ENCODE results near the gene IFRD2. TPM values are rescaled to one million over a fixed set of nuclear protein-coding genes. Genes with fewer than 3 reads are reported as not detected.

The IFRD2 gene
- total RNA-seq, 1 experiment from 2014 or later: 111 TPM

DNA sequence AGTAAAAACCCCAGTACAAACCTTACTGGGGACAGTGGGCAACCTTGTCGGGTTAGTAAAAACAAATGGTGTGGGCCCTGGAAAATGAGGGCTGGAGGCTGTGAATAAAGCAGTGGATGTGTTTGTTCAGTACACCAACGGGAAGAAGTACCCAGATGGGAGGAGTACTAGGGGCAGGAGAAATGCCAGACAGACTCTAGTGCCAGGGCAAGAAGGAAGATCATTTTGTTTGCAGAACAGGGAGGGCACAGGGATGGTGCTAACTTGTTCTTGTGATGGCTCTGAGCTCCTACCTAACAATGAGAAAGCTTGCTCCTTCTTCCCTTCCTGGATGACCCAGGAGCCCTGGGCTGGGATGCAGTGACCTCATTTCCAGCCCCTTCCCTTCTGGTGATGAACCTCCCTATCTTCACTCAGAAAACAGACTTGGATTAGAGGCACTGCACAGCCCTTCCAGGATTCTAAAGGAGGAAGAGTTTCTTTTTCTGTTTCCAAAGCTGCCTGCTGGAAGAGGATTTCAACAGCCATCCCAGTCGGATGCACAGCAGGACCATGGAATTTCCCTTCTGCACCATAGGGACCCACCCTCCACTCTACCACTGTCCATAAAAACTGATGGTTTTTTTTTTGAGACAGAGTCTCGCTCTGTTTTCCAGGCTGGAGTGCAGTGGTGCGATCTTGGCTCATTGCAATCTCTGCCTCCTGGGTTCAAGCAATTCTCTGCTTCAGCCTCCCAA lies 42.3 kb upstream of the IFRD2 start:
- DNase-seq (ENCODE audit: low read depth, low spot score): no peak
- in situ Hi-C loops (cut with HindIII; ENCODE audit: low pct_unique_long_range_greater_than_20kb, low sequenced_read_pairs): no loop called here

DNA sequence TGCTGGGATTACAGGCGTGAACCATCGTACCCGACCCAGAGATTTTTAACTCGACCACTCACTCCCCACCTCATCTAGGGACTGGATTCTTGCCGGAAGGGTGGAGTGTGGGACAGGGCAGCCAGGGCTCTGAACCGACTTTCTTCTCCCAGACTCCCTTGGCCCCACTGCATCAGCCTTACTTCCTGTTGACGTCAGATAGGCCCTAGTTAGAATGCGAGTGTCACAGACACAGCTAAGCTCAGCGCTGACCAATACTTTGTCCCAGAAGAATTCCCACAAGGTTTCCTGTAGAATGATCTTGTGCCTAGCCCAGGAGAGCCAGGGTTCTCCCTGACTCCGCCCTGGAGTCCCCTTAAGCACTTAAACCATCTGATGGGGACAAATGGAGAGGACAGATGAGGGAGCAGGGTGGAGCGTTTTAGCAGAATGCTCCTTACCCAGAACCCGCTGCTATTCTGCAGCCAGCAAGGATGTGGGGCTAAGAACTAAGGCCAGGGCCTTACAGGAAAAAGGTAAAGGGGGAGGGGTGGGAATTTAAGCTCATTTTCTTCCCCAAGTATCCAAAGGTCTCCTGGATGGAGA lies 41.6 kb upstream of the IFRD2 start:
- no peak for ATAC-seq
- Histone ChIP-seq H3K4me3 (ENCODE audit: low read depth in 2 of 2, low read length in 2 of 2) (no peak overlapping the region; a peak in 1 of 4 replicates), H3K4me1 (ENCODE audit: control insufficient read depth, insufficient read depth, low read length) (peaks cover 13% of the 10 kb centered on the region; the same call in 1 of the 2 replicates), H3K36me3 (ENCODE audit: control insufficient read depth, insufficient read depth, low read length) (peaks cover 15% of the 10 kb centered on the region), H3K27ac (ENCODE audit: low read length) (peak overlapping the region; percentile 8; the same call in 1 of the 2 replicates), H3K9me3 (ENCODE audit: control insufficient read depth, insufficient read depth, low read depth, low read length) (no peaks in the 10 kb centered on the region), H3K27me3 (ENCODE audit: control insufficient read depth, insufficient read depth, low read length) (no peaks in the 10 kb centered on the region)
- DNase-seq (ENCODE audit: low read depth, low spot score): no peak
- POLR2A ChIA-PET: no interaction called here
- no TSS peak for BruUV-seq (replicated peaks)
- CTCF ChIA-PET: no interaction called here
- intact Hi-C loops (cut with micrococcal nuclease; ENCODE audit: unreplicated experiment): no loop called here
- in situ Hi-C loops (cut with HindIII; ENCODE audit: low pct_unique_long_range_greater_than_20kb, low sequenced_read_pairs): no loop called here
- no peak for TF ChIP-seq POLR2AphosphoS5 (IDR thresholded peaks at IDR 0.05; ENCODE audit: low read depth, low read length)
- TF ChIP-seq TCF7L2 (IDR thresholded peaks at IDR 0.05; ENCODE audit: low read depth, low read length): no peak
- no peak for TF ChIP-seq SIN3A (IDR thresholded peaks at IDR 0.05; ENCODE audit: borderline replicate concordance, insufficient read depth, low read depth, low read length)
- TF ChIP-seq, protein P1, sequence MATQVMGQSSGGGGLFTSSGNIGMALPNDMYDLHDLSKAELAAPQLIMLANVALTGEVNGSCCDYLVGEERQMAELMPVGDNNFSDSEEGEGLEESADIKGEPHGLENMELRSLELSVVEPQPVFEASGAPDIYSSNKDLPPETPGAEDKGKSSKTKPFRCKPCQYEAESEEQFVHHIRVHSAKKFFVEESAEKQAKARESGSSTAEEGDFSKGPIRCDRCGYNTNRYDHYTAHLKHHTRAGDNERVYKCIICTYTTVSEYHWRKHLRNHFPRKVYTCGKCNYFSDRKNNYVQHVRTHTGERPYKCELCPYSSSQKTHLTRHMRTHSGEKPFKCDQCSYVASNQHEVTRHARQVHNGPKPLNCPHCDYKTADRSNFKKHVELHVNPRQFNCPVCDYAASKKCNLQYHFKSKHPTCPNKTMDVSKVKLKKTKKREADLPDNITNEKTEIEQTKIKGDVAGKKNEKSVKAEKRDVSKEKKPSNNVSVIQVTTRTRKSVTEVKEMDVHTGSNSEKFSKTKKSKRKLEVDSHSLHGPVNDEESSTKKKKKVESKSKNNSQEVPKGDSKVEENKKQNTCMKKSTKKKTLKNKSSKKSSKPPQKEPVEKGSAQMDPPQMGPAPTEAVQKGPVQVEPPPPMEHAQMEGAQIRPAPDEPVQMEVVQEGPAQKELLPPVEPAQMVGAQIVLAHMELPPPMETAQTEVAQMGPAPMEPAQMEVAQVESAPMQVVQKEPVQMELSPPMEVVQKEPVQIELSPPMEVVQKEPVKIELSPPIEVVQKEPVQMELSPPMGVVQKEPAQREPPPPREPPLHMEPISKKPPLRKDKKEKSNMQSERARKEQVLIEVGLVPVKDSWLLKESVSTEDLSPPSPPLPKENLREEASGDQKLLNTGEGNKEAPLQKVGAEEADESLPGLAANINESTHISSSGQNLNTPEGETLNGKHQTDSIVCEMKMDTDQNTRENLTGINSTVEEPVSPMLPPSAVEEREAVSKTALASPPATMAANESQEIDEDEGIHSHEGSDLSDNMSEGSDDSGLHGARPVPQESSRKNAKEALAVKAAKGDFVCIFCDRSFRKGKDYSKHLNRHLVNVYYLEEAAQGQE (IDR thresholded peaks at IDR 0.05; ENCODE audit: insufficient read depth in 1 of 2, low read depth in 2 of 2, low read length in 1 of 2): no peak
- TF ChIP-seq, protein P2, sequence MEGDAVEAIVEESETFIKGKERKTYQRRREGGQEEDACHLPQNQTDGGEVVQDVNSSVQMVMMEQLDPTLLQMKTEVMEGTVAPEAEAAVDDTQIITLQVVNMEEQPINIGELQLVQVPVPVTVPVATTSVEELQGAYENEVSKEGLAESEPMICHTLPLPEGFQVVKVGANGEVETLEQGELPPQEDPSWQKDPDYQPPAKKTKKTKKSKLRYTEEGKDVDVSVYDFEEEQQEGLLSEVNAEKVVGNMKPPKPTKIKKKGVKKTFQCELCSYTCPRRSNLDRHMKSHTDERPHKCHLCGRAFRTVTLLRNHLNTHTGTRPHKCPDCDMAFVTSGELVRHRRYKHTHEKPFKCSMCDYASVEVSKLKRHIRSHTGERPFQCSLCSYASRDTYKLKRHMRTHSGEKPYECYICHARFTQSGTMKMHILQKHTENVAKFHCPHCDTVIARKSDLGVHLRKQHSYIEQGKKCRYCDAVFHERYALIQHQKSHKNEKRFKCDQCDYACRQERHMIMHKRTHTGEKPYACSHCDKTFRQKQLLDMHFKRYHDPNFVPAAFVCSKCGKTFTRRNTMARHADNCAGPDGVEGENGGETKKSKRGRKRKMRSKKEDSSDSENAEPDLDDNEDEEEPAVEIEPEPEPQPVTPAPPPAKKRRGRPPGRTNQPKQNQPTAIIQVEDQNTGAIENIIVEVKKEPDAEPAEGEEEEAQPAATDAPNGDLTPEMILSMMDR (IDR thresholded peaks at IDR 0.05): no peak

More for the DNA sequence above, 42.3 kb upstream of the IFRD2 start:
- H3K27me3 ChIP-seq (ENCODE audit: control insufficient read depth, insufficient read depth, low read length): no peaks in the 10 kb centered on the region
- BruUV-seq (replicated peaks): no TSS peak
- TF ChIP-seq, protein P1 (IDR thresholded peaks at IDR 0.05; ENCODE audit: insufficient read depth in 1 of 2, low read depth in 2 of 2, low read length in 1 of 2): no peak
- TF ChIP-seq, protein P2 (IDR thresholded peaks at IDR 0.05): no peak
- TF ChIP-seq POLR2AphosphoS5 (IDR thresholded peaks at IDR 0.05; ENCODE audit: low read depth, low read length) (no peak), TCF7L2 (IDR thresholded peaks at IDR 0.05; ENCODE audit: low read depth, low read length) (no peak), SIN3A (IDR thresholded peaks at IDR 0.05; ENCODE audit: borderline replicate concordance, insufficient read depth, low read depth, low read length) (no peak)
- H3K4me3 ChIP-seq (ENCODE audit: low read depth in 2 of 2, low read length in 2 of 2): peak overlapping the region in 1 of 2 experiments; percentile 24; a peak in 1 of 4 replicates
- H3K27ac ChIP-seq (ENCODE audit: low read length): no peak overlapping the region
- intact Hi-C loops (cut with micrococcal nuclease; ENCODE audit: unreplicated experiment): no loop called here
- H3K9me3 ChIP-seq (ENCODE audit: control insufficient read depth, insufficient read depth, low read depth, low read length): no peaks in the 10 kb centered on the region
- ChIA-PET CTCF (no interaction called here), POLR2A (interaction anchor here (0.7 kb wide), 1 partner anchor 206 kb away, joined by 4 read pairs; no protein-coding TSS in a partner anchor)
- peaks cover 15% of the 10 kb centered on the region for H3K36me3 ChIP-seq (ENCODE audit: control insufficient read depth, insufficient read depth, low read length)
- peaks cover 13% of the 10 kb centered on the region; the same call in 1 of the 2 replicates for H3K4me1 ChIP-seq (ENCODE audit: control insufficient read depth, insufficient read depth, low read length)
- ATAC-seq: no peak

Measured in Panc1 (cell line).